GM12878 (cell line): ENCODE measurements around the gene SPINK1.

Experiments used
- CTCF ChIP-seq, 3 experiments: IDR thresholded peaks in 2 of 3; conservative IDR thresholded peaks in 1 of 3; 2 replicates each; pipeline ENCODE4 v1.5.1; 2011; ENCODE audit warnings: low read depth in 3 of 3, low read length in 3 of 3, mild to moderate bottlenecking in 3 of 3, control low read depth in 2 of 3, moderate library complexity in 2 of 3, inconsistent platforms in 1 of 3, mixed read lengths in 1 of 3; ENCODE audit not compliant: control insufficient read depth in 2 of 3, insufficient read depth in 1 of 3; ENCODE audit errors: extremely low read depth in 1 of 3
- EGR1 ChIP-seq, 2 experiments: IDR thresholded peaks; 1 replicate in 1 of 2; 2 replicates in 1 of 2; pipeline ENCODE4 v1.6.1; 2011 to 2012; ENCODE audit warnings: low read depth in 2 of 2, low read length in 2 of 2, borderline replicate concordance in 1 of 2, mild to moderate bottlenecking in 1 of 2, moderate library complexity in 1 of 2
- EP300 ChIP-seq, 2 experiments: fragments of 150-350 bp in 1 of 2; IDR thresholded peaks; 2 replicates each; pipeline ENCODE4 v1.6.1; 2011 to 2012; ENCODE audit warnings: low read depth in 2 of 2, low read length in 2 of 2, borderline replicate concordance in 1 of 2, improper control_type of control experiment in 1 of 2, inconsistent platforms in 1 of 2; ENCODE audit not compliant: control insufficient read depth in 1 of 2
- EZH2 ChIP-seq: IDR thresholded peaks from 2 replicates; pipeline ENCODE4 v1.6.1; 2012; ENCODE audit warnings: low read depth, mild to moderate bottlenecking, control low read depth, inconsistent platforms, low read length, borderline replicate concordance; ENCODE audit not compliant: control insufficient read depth
- MAX ChIP-seq: IDR thresholded peaks from 2 replicates; pipeline ENCODE4 v1.6.1; 2012; ENCODE audit warnings: low read depth, low read length, improper control_type of control experiment
- MTA3 ChIP-seq: IDR thresholded peaks from 2 replicates; pipeline ENCODE4 v1.6.1; 2012; ENCODE audit warnings: low read length, inconsistent platforms, borderline replicate concordance
- POLR2AphosphoS5 ChIP-seq: IDR thresholded peaks from 2 replicates; pipeline ENCODE4 v1.6.1; 2011; ENCODE audit warnings: mild to moderate bottlenecking, low read length, inconsistent platforms
- RAD21 ChIP-seq: IDR thresholded peaks from 2 replicates; pipeline ENCODE4 v1.6.1; 2011; ENCODE audit warnings: mild to moderate bottlenecking, low read depth, low read length, moderate library complexity; ENCODE audit not compliant: insufficient read depth
- REST ChIP-seq: IDR thresholded peaks from 2 replicates; pipeline ENCODE4 v1.6.1; 2012; ENCODE audit warnings: mild to moderate bottlenecking, low read depth, low read length
- SIN3A ChIP-seq: IDR thresholded peaks from 2 replicates; pipeline ENCODE4 v1.6.1; 2012; ENCODE audit warnings: low read depth, low read length, improper control_type of control experiment
- SMC3 ChIP-seq: IDR thresholded peaks from 2 replicates; pipeline ENCODE4 v1.6.1; 2011; ENCODE audit warnings: low read length, improper control_type of control experiment, borderline replicate concordance
- TAF1 ChIP-seq: IDR thresholded peaks from 2 replicates; pipeline ENCODE4 v1.6.1; 2011; ENCODE audit warnings: mild to moderate bottlenecking, low read depth, low read length, borderline replicate concordance
- TCF12 ChIP-seq: IDR thresholded peaks from 2 replicates; pipeline ENCODE4 v1.6.1; 2011; ENCODE audit warnings: low read depth, mild to moderate bottlenecking, low read length

- TF ChIP-seq TCF12 (no peak), CTCF (IDR thresholded peaks at IDR 0.05 in 2 of 3, conservative IDR thresholded peaks at IDR 0.05 in 1 of 3; ENCODE audit: control insufficient read depth in 2 of 3, extremely low read depth in 1 of 3, insufficient read depth in 1 of 3, low read depth in 3 of 3, low read length in 3 of 3) (no peak), EGR1 (IDR thresholded peaks at IDR 0.05; ENCODE audit: borderline replicate concordance in 1 of 2, low read depth in 2 of 2, low read length in 2 of 2) (no peak), TAF1 (no peak), EZH2 (no peak), MAX (no peak), REST (no peak), SMC3 (no peak), RAD21 (no peak), MTA3 (no peak), SIN3A (no peak), POLR2AphosphoS5 (no peak), EP300 (IDR thresholded peaks at IDR 0.05; ENCODE audit: borderline replicate concordance in 1 of 2, control insufficient read depth in 1 of 2, low read depth in 2 of 2, low read length in 2 of 2) (no peak)
These were observed 40.3 kb downstream of the SPINK1 start for GRCh38 chr5:147791181-147791580.
